WERI-Rb-1 (cell line): Measurements from ENCODE around the gene ANK2.

Source experiments
- DNase-seq: peaks from one replicate; pipeline ENCODE4 v3.0.0-alpha.2; 2020
- H3K27ac ChIP-seq: fragments of 250-450 bp; sonication (Bioruptor Pico); 2 replicates; pipeline ENCODE4 v1.5.1; 2020; ENCODE audit warnings: mild to moderate bottlenecking, moderate library complexity
- H3K27me3 ChIP-seq: fragments of 250-450 bp; sonication (Bioruptor Pico); 2 replicates; pipeline ENCODE4 v1.5.1; 2021; ENCODE audit warnings: mild to moderate bottlenecking, low read depth, moderate library complexity; ENCODE audit not compliant: insufficient read depth, severe bottlenecking
- H3K36me3 ChIP-seq: fragments of 250-450 bp; sonication (Bioruptor Pico); 2 replicates; pipeline ENCODE4 v1.5.1; 2020; ENCODE audit warnings: mild to moderate bottlenecking, moderate library complexity
- H3K4me3 ChIP-seq: 2 replicates; pipeline ENCODE4 v1.5.1; 2011; ENCODE audit warnings: low read depth, mild to moderate bottlenecking, control low read depth, low read length
- H3K9me3 ChIP-seq: fragments of 250-450 bp; sonication (Bioruptor Pico); 2 replicates; pipeline ENCODE4 v1.5.1; 2021; ENCODE audit warnings: mild to moderate bottlenecking, moderate library complexity; ENCODE audit not compliant: severe bottlenecking
- CTCF ChIP-seq: IDR thresholded peaks from 2 replicates; pipeline ENCODE4 v1.5.1; 2011; ENCODE audit warnings: low read depth, mild to moderate bottlenecking, control low read depth, inconsistent platforms, low read length

Gene ANK2

GRCh38 chr4:113209652-113210320, 160.3 kb downstream of the ANK2 start:
- DNase-seq: no peak
- TF ChIP-seq CTCF: no peak
- Histone ChIP-seq H3K36me3 (no peaks in the 10 kb centered on the region), H3K4me3 (no peak overlapping the region), H3K9me3 (no peaks in the 10 kb centered on the region), H3K27ac (no peak overlapping the region), H3K27me3 (no peaks in the 10 kb centered on the region)

GRCh38 chr4:113212613-113213012, 163.2 kb downstream of the ANK2 start:
- no peak overlapping the region for H3K27ac ChIP-seq
- TF ChIP-seq CTCF: no peak
- no peaks in the 10 kb centered on the region for H3K9me3 ChIP-seq
- H3K27me3 ChIP-seq: no peaks in the 10 kb centered on the region
- no peaks in the 10 kb centered on the region for H3K36me3 ChIP-seq
- H3K4me3 ChIP-seq: no peak overlapping the region
- DNase-seq: no peak

GRCh38 chr4:113221990-113222389, 172.5 kb downstream of the ANK2 start:
- no peak for DNase-seq

GRCh38 chr4:113222471-113222870, 173.0 kb downstream of the ANK2 start:
- no peak overlapping the region for H3K27ac ChIP-seq
- no peak overlapping the region for H3K4me3 ChIP-seq
- H3K36me3 ChIP-seq: no peaks in the 10 kb centered on the region
- no peak for DNase-seq
- TF ChIP-seq CTCF: no peak
- no peaks in the 10 kb centered on the region for H3K9me3 ChIP-seq
- no peaks in the 10 kb centered on the region for H3K27me3 ChIP-seq

More at GRCh38 chr4:113221990-113222389, 172.5 kb downstream of the ANK2 start:
- Histone ChIP-seq H3K27me3 (no peaks in the 10 kb centered on the region), H3K36me3 (no peaks in the 10 kb centered on the region), H3K27ac (no peak overlapping the region), H3K4me3 (no peak overlapping the region), H3K9me3 (no peaks in the 10 kb centered on the region)
- TF ChIP-seq CTCF: no peak

- no peak for TF ChIP-seq CTCF
- no peaks in the 10 kb centered on the region for H3K9me3 ChIP-seq
- no peak for DNase-seq
Measured at GRCh38 chr4:113223001-113223400, 173.5 kb downstream of the ANK2 start.

GRCh38 chr4:113232194-113232593, 182.7 kb downstream of the ANK2 start:
- H3K36me3 ChIP-seq: no peaks in the 10 kb centered on the region
- no peaks in the 10 kb centered on the region for H3K9me3 ChIP-seq

More at GRCh38 chr4:113223001-113223400, 173.5 kb downstream of the ANK2 start:
- Histone ChIP-seq H3K36me3 (no peaks in the 10 kb centered on the region), H3K27me3 (no peaks in the 10 kb centered on the region), H3K27ac (no peak overlapping the region), H3K4me3 (no peak overlapping the region)

More at GRCh38 chr4:113232194-113232593, 182.7 kb downstream of the ANK2 start:
- no peaks in the 10 kb centered on the region for H3K27me3 ChIP-seq
- no peak for TF ChIP-seq CTCF
- DNase-seq: no peak
- H3K4me3 ChIP-seq: no peak overlapping the region
- H3K27ac ChIP-seq: no peak overlapping the region
